ENCODE results near the gene AGPAT4. TPM values are rescaled to one million over a fixed set of nuclear protein-coding genes. Genes with fewer than 3 reads are reported as not detected.

Gene AGPAT4
- total RNA-seq, 3 donors from 2014 or later: 4.6 to 10.5 (median 6.2) TPM

DNA sequence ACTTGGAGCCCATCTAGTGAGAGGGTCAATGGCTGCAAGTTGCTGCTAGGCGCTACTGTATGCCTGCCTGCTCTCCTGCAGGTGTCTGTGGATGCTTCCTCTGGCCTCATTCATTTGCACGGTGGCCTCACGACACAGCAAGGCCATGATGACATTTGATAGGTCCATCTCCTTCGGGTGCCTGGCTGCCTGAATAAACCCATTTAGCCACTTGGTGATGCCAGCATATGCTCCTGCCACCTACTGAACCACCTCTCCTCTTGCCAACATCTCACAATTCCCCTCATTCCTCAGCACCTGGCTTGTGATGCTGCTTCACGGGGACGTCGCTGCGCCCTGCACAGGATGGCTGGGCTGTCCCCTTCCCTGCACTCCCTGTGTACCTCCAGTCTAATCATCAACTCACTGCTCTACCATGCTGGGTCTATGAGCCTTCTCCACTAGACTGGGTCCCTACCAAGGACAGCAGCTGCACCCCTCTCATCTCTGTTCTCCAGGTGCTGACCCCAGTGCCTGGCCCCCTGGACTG lies 51.1 kb downstream of the AGPAT4 start:
- Histone ChIP-seq H3K36me3 (no peaks in the 10 kb centered on the region), H3K4me1 (no peaks in the 10 kb centered on the region), H3K9me3 (no peaks in the 10 kb centered on the region), H3K27me3 (no peaks in the 10 kb centered on the region), H3K4me3 (no peak overlapping the region), H3K27ac (no peak overlapping the region)
- intact Hi-C loops (cut with DNase I; ENCODE audit: low total_unique reads): loop anchor here (10.0 kb wide), 1 partner anchor 722 kb away; no protein-coding TSS in a partner anchor
- TF ChIP-seq POLR2AphosphoS5 (IDR thresholded peaks at IDR 0.05) (no peak), POLR2A (IDR thresholded peaks at IDR 0.05) (no peak)
- TF ChIP-seq, protein P1, sequence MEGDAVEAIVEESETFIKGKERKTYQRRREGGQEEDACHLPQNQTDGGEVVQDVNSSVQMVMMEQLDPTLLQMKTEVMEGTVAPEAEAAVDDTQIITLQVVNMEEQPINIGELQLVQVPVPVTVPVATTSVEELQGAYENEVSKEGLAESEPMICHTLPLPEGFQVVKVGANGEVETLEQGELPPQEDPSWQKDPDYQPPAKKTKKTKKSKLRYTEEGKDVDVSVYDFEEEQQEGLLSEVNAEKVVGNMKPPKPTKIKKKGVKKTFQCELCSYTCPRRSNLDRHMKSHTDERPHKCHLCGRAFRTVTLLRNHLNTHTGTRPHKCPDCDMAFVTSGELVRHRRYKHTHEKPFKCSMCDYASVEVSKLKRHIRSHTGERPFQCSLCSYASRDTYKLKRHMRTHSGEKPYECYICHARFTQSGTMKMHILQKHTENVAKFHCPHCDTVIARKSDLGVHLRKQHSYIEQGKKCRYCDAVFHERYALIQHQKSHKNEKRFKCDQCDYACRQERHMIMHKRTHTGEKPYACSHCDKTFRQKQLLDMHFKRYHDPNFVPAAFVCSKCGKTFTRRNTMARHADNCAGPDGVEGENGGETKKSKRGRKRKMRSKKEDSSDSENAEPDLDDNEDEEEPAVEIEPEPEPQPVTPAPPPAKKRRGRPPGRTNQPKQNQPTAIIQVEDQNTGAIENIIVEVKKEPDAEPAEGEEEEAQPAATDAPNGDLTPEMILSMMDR (IDR thresholded peaks at IDR 0.05): no peak
- DNase-seq (ENCODE audit: low spot score in 2 of 2): no peak

DNA sequence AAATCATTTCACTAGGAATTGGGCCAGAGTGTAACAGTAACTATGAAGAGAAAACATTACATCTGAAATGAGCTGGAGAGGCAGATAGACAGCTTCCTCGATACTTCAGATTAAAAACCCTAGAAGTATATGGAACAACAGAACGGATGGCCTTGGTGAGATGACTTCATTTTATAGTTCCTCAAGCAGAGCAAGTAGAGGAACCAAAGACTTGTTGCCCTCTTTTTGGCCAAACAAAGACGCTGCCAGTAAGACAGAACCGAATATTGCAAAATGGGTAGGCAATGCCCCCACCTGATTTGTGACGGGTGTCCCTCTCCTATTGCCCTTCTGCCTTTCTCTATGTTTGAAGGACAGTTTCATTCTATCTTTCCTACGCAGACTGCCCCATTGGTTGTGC lies 53.5 kb downstream of the AGPAT4 start:
- no peak for TF ChIP-seq POLR2AphosphoS5 (IDR thresholded peaks at IDR 0.05)
- Histone ChIP-seq H3K4me3 (no peak overlapping the region), H3K27me3 (no peaks in the 10 kb centered on the region), H3K9me3 (no peaks in the 10 kb centered on the region), H3K36me3 (no peaks in the 10 kb centered on the region), H3K27ac (no peak overlapping the region), H3K4me1 (no peaks in the 10 kb centered on the region)
- intact Hi-C loops (cut with DNase I; ENCODE audit: low total_unique reads): loop anchor here (10.0 kb wide), 1 partner anchor 724 kb away; no protein-coding TSS in a partner anchor
- DNase-seq (ENCODE audit: low spot score in 2 of 2): no peak

DNA sequence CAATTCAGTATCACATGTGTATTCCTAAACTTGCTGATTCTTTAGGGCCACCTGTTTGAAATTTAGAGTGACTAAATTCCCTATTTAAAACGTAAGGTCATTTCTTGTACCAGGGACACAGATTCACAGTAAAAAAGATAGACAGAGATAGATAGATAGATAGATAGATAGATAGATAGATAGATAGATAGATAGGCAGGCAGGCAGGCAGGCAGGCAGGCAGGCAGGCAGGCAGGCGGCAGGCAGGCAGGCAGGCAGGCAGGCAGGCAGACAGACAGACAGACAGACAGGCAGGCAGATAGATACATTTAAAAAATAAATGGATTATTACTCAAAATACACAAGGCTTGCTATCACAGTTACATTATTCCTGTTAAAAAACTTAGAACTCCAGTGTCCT lies 54.2 kb downstream of the AGPAT4 start:
- Histone ChIP-seq H3K9me3 (no peaks in the 10 kb centered on the region), H3K4me3 (no peak overlapping the region), H3K27me3 (no peaks in the 10 kb centered on the region), H3K36me3 (no peaks in the 10 kb centered on the region), H3K4me1 (no peaks in the 10 kb centered on the region), H3K27ac (no peak overlapping the region)
- TF ChIP-seq, protein P1 (IDR thresholded peaks at IDR 0.05): no peak
- no peak for TF ChIP-seq POLR2A (IDR thresholded peaks at IDR 0.05)
- TF ChIP-seq POLR2AphosphoS5 (IDR thresholded peaks at IDR 0.05): no peak
- intact Hi-C loops (cut with DNase I; ENCODE audit: low total_unique reads): loop anchor here (10.0 kb wide), 1 partner anchor 725 kb away; no protein-coding TSS in a partner anchor
- no peak for DNase-seq (ENCODE audit: low spot score in 2 of 2)

DNA sequence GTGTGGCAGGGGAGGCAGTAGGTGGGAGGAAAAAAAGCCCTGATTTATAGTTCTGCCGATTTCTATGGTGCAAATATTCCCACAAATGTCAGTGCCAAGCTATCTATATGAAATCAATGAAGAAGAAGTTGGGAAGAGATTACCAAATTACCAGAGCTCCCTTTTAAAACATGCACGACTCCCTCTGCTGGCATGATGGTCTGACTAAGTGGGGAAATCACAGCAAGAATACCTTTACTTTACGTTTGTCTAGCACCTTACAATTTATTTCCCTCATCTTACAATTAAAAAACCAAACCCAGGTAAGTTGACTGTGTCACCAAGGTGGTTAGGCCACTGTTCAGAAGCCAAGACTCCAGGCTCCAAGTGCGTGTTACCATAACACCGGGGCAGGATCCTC lies 55.6 kb downstream of the AGPAT4 start:
- Histone ChIP-seq H3K36me3 (no peaks in the 10 kb centered on the region), H3K4me1 (no peaks in the 10 kb centered on the region), H3K9me3 (no peaks in the 10 kb centered on the region), H3K27ac (no peak overlapping the region), H3K4me3 (no peak overlapping the region), H3K27me3 (no peaks in the 10 kb centered on the region)
- TF ChIP-seq, protein P1 (IDR thresholded peaks at IDR 0.05): no peak
- TF ChIP-seq POLR2AphosphoS5 (IDR thresholded peaks at IDR 0.05) (no peak), POLR2A (IDR thresholded peaks at IDR 0.05) (no peak)
- no peak for DNase-seq (ENCODE audit: low spot score in 2 of 2)
- intact Hi-C loops (cut with DNase I; ENCODE audit: low total_unique reads): no loop called here

DNA sequence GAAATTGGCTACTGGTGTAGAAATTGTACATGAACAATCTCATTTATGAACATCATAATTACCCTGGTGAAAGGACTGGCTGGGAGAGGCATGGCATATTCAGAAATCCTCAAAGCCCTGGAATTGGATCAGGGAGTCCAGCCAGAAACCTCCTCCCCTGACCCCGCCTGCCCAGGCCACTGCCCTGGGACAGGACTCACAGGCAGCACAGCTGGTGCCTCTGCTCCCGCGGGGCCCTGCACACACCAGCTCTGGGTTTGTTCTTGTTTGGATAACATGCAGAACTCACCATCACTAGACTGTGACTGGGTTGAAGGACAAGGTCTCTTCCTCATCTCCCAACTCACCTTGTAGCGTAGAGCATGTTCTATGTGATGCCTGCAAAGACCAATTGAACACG lies 56.2 kb downstream of the AGPAT4 start:
- no peaks in the 10 kb centered on the region for H3K27me3 ChIP-seq
- H3K4me3 ChIP-seq: no peak overlapping the region
- intact Hi-C loops (cut with DNase I; ENCODE audit: low total_unique reads): no loop called here
- TF ChIP-seq POLR2AphosphoS5 (IDR thresholded peaks at IDR 0.05) (no peak), POLR2A (IDR thresholded peaks at IDR 0.05) (no peak)
- TF ChIP-seq, protein P1 (IDR thresholded peaks at IDR 0.05): no peak
- no peak overlapping the region for H3K27ac ChIP-seq
- DNase-seq (ENCODE audit: low spot score in 2 of 2): no peak
- H3K9me3 ChIP-seq: no peaks in the 10 kb centered on the region
- no peaks in the 10 kb centered on the region for H3K36me3 ChIP-seq
- no peaks in the 10 kb centered on the region for H3K4me1 ChIP-seq

All from breast epithelium (tissue), 4 donors.